C1 segment of cervical spinal cord (tissue), 14 donors: ENCODE results near the gene ASB13.
"Not testable (repeated sequence)": the region's sequence is repeated elsewhere in the genome, so short reads cannot be mapped to it uniquely, and the experiment has no call there.

Source experiments
- DNase-seq, 14 donors: peaks; one replicate each; lab custom pipeline; 2025; lab: John Stamatoyannopoulos, UW

ASB13 gene

DNA sequence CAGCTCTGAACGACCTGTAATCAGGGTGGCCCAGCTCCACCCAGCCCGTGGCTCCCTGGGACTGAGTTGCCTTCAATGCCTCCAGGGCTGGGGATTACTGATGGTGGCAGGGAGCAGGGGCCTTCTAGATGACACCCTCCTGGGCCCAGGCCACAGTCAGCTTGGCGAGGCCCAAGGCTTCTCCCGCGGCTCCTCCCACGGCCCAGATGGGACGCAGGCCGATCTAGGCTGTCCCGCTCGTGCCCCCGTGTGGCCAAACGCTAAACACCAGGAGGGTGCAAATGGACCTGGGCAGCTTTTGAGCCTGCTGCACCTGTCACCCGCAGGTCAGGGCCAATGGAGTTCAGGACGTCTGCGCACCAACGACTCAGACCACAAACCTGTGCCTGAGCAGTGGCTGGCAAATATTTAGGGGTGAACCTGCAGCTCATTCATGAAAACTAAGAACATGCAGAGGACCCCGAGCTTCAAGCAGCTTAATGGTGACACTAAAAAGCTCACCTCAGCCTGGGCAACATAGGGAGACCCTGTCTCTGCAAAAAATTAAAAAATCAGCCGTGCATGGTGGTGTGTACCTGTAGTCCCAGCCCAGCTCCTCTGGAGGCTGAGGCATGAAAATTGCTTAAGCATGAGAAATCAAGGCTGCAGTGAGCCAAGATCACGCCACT is 43.2 kb downstream of the ASB13 start:
- DNase-seq = peak in 13 of 14 donors; percentile 12 to 67 (median 40)

DNA sequence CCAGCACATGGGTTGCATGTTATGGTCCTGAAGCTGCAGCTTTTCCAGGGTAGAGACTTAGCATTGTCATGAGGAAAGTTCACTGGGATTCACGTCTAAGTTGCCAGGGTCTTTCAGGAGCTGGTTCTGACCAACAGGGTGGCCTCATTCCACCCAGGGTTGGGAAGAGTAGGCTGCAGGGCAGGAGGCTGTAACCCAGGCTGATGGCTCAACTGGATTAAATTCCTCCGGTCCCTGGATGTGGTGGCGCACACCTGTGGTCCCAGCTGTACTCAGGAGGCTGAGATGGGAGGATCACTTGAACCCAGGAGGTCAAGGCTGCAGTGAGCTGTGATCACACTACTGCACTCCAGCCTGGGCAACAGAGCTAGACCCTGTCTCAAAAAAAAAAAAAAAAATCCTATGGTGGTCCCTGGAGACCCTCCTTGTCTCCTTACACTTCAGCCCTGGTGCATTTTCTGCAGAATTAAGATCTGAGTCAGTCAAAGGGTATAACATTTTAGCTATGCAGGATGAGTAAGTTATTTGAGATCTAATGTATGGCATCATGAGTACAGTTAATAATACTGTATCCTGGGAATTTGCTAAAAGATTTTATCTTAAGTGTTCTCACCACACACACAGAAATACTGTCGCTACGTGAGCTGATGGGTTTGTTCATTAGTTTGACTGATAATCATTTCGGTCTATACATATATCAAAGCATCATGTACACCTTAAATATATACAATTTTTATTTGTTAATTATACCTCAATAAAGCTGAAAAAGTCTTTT is 44.0 kb downstream of the ASB13 start:
- DNase-seq = no peak

DNA sequence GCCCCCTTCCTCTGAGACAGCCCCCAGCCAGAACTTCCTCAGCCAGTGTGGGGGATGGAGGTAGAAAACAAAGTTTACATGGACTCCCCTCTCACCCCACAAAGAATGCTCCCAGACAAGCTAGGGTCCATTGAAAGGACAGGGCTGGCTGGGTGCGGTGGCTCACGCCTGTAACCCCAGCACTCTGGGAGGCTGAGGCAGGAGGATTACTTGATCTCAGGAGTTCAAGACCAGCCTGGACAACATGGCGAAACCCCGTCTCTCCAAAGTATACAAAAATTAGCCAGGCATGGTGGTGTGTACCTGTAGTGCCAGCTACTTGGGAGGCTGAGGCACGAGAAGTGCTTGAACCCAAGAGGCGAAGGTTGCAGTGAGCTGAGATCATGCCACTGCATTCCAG is 45.0 kb downstream of the ASB13 start:
- DNase-seq = not testable (repeated sequence)

DNA sequence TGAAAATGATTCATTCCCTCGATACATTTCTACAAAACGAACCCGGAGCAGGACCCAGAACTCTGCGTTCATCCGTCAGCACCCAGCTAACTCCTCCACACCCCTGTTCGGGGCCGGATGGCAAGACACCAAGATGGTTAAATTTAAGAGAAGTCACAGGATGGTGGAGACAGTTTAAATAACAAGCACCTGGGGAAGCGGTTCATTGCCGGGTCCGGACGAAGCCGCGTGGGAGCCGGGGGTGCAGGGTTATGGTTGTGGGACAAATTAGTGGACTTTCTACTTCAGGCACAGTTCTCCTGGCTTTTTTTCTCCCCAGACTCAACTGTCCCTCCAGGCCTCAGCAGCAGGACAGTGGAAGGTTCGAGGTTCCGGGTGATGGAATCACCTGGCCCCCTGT is 45.4 kb downstream of the ASB13 start:
- no peak for DNase-seq

DNA sequence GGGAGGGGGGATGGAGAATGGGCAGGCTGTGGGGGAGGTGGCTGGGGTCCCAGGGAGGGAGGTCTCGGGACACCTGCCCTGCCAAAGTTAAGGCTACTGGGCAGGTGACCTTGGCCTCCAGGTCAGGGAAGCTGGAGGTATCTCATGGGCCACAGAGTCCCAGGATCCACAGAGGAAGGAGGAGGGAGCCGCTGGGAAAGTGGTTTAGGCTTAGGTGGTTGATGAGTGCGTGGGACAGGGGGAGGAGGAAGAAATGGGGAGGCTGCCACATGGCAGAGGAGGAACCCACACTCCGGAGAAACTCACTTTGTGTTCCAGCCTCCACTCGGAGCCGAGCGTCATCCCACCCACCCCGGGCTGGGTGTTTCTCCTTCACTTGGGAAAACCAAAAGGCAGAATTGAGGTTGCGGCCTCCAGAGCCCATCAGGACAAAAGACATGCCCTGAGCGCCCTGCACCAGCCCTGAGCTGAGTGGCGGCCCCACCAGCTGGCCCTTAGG is 46.1 kb downstream of the ASB13 start:
- DNase-seq = no peak

DNA sequence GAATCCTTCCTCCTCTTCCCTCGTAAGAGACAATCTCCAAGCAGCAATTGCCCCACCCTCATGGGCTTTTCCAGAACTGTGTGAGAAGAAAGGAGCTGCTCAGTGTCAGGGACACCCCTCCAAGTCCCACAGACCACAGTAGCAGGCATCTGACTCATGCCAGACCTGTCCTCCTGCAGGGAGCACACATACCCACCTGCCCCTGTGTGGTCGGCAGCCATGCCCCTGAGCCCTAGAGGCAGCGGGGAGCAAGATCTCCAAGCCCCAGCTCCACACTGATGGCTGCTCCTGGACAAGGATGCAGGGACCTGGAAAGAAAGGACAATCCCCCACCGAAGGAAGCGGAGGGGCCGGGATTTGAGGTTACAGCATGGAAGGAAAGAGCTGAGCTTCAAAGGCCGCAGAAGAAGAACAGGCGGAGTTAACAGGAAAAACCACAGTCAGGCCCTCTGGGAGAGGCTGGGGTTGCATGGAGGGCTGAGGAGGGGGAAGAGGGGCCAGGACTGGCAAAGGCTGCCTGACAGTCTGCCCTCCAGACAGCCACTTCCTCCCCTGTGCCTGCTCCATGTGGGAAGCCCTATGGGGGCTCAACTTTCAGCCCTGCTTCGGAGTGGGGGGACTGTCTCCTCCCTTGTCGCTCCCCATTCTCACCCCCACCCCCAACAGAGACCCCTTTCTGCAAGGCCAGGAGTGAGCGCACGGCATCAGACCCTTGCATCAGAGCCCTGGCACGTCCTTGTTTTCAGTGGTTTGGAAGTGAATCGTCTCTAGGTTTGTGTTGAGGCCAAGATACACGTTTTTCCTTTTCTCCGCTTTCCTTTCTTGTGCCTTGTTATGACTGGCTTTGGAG is 46.8 kb downstream of the ASB13 start:
- no peak for DNase-seq

DNA sequence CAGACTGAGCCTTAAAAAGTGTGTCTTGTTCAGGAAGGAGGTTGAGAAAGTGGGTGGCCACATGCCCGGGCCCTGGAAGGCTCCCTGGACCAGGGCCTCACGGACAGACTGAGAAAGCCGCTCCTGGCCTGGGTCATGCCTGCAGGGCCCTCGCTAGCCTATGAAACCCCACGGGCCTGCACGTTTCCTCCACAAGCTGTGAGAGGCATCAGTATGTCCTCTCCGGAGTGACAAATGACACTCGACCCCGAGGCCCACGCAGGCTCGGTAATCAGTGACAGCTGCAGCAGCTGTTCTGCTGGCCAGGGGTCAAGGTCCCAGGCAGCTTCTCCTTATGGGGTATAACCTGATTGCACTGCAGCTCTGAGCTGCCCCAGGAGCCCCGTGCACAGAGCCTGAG is 47.6 kb downstream of the ASB13 start:
- peak in 1 of 14 donors; percentile 18 for DNase-seq

DNA sequence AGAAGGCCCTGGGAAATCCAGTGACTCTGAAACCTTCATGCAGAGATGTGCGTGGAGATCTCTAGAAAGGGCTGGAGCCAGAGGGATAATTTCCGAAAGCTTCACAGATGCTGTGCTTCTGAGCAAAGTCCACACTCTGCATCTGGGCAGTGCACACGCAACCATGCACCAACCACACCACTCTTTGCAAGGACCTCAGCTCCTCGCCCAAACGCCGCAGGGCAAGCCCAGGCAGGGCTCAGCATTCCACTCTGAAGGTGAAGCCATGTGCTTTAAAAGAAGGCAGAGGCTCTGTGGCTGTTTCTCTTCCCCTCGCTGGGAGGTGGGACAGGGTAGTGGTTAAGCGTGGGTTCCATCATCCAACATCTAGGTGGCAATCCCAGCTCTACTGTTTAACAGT is 48.4 kb downstream of the ASB13 start:
- DNase-seq = no peak

DNA sequence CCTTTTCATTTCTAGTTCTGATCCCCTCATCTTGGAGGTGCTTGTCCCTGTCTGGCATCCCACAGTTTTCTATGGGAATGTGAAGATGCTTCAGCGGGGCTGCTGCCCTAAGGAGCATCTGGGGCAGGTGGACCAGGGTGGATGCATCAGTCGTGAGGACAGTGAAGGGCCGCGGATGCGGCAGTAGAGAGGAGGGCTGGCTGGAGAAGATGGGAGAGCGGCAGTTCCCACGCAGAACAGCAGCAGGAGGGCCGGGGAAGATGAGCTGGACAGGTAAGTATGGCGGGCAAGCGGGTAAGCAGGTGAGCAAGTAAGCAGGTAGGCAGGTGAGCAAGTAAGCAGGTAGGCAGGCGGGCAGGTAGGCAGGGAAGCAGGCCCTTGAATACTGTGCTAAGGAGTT is 48.9 kb downstream of the ASB13 start:
- no peak for DNase-seq

DNA sequence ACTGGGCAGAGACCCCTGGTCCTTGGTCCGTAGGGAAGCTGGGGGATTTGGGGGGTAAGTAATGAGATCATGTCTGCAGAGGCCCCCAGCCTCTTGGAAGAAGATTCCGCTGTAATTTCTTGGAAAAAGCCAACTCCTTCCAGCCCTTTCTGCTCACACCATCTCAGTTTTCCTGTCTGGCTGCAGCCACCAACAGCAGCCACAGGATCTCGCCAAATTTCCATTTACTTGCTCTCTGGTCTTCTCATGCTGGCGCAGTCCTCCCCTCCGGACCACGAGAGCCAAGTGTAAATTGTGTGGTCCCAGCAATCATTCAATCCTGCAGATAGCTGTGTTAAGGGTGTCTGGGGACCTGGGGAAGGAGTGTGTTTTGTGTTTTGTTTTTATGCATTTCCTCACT is 49.6 kb downstream of the ASB13 start:
- DNase-seq = no peak

DNA sequence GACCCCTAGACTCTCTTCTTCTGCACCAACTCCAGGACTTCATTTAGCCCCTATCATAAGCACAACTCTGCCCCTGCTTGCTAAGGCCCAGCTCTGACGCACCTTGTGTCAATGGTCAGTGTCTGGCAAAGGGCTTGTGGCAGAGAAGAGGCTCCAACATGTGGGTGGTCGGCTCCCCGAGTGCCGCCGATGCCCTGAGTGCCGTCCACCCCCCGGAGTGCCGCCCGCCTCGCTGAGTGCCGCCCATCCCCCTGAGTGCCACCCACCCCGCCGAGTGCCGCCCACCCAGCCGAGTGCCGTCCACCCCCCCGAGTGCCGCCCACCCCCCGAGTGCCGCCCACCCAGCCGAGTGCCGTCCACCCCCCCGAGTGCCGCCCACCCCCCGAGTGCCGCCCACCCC is 50.3 kb downstream of the ASB13 start:
- DNase-seq = no peak

DNA sequence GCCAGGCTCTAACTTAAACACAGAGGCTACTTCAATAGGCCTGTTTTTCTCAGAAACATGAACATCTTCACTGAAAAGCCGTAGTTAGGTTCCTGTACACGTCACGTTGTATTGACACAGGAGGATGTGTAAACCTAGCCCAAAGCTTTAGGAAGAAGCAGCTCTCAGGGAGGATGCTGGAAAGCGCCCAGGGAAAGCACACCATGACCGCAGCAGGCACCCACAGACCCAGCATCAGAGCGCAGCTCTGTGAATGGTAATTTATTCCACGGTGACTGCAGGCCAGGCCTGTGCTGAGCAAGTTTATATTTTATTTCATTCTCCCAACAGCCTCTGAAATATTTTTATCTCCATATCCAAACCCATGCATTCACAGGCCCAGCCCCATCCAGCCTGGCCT is 51.1 kb downstream of the ASB13 start:
- DNase-seq = no peak

DNA sequence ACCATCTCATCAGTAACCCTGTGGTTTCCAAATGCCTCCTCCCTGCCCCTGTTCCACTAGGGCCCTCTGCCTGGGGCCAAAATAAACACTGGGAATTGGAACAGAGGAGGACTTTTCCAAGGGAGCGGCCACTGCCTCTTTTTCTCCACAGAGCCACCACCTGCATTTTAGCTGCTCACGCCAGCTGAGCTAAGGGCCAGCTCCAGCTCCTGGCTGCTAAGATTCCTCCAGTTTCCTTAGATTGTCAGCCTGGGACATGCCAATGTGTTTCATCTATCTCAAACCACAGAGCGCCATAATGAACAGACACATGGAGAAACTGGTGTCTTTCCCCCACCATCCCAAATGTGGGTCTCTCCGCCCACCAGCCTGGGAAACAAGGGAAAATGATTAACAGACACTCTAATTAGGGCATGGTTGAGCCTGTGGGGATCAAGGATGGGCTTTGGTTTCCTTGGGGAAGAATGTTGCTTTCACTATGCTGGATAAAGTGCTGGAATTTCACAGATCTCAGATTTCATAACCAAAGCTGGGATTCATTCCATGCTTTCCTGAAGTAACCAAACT is 52.2 kb downstream of the ASB13 start:
- DNase-seq = no peak

DNA sequence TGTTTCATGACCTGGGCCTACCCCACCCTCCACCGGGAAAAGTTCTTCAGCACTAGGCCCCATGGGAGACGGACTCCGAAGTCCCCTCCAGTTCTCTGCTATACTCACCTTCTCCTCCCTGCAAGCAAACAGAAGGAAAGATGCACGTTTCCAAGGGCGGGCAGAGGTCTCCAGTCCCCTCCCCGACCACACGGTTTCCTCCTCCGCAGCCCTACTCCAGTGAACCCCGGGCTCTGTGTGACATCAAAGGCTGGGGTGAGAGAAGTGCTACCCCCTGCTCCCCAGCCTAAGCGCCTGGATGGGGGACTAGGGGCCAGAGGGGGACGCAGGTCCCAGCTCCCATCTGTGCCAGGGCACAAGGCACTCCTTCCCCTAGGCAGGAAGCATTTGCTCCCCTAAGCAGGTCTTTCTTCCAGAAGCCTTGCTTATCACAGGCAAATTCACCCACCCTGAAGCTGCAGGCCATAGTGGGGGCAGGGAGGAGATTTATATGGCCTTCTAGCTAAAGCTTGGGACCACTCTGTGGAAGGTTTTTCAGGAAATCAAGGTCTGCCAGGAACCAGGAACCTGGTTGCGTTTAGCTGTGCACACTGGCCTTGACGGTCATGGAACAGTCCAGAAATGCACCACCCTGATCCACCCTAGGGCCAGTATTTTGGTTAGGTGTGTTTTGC is 52.8 kb downstream of the ASB13 start:
- DNase-seq = no peak

DNA sequence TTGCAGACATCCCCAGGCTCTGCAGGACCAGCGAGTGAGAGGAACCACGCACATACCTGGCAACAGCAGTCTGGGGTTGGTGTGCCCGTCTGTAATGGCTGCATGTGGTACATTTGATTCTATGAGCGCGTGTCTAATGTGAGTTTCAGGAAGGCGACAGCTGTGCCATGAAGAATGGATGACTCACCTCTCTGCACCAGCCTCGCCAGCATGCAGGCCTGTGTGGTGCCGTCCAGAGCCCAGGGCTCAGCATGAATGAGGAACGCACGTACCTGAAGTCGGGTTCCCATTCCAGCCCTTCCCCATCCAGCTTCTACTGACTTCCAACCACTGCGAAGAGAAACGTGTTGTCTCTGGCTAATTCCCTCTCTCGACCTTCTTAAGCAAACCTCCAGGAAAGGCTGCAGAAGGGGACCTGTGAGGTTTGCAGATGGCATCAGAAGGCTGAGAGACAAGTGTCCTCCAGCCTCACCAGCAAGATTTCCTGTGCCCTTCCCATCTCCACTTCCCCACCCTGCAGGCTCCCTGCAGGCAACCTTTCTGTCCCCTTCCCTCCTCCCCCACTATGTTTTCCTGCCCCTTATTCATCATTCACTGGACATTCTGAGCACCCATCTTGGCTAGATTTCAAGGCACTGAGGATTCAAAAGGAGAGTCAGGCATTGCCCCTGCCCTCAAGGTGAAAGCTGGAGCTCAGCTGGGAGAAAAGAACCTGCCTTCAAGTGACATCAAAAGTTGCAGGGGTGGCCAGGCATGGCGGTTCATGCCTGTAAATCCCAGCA is 54.3 kb downstream of the ASB13 start:
- no peak for DNase-seq

DNA sequence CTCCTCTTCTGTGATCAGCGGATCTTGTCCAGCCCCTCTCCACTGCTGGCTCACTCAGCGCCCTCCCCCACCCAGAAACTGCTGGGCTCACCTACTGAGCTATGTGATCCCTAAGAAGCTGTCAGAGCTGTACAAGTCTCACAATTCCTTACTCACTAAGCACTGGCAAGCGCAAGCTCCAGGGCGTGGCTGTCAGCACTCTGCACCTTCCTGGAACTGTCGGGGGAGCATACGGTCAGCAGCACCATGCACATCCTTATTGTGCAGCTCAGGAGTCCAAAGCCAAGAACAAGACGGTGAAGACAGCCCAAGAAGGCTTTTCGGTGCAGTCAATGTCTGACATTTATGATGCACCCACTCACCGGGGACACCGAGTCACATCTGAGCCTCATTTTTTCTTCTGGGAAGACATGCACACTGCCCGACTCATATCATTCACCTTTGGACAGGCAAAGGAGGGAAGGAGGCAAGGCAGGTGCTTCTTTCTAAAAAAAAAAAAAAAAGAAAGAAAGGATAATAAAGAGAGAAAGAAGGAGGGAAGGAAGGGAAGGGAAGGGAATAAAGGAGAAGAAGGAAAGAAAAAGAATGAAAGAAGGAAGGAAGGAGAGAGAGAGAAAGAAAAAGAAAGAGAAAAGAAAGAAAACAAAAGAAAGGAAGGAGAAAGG is 56.3 kb downstream of the ASB13 start:
- DNase-seq = no peak

DNA sequence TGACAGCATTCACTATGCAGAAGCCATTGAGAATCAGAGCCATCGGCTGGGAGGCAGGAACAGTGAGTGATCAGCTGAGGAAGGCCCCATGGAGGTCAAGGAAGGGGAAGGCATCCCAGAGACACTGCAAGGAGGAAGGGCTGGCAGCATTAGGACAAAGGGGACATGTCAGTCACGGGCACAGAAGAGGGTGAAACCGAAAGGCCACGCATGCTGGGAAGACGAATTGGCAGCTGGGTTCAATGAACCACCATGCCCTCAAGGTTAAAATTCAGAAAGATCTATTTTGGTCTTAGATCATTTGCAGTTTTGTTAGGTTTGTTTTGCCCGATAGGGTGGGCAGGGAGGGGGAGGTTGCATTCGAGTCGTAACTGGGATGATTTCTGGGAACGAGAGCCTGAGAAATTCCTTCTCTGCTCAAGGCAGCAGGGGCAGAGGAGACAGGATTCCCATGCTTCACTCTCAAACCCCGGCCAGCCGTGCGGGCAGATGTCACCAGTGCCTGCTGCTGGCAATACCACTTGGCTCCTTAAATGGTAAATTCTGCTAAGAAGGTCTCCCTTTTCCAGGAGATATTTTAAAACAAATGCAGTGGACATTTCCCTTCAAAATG is 57.7 kb downstream of the ASB13 start:
- DNase-seq = no peak

DNA sequence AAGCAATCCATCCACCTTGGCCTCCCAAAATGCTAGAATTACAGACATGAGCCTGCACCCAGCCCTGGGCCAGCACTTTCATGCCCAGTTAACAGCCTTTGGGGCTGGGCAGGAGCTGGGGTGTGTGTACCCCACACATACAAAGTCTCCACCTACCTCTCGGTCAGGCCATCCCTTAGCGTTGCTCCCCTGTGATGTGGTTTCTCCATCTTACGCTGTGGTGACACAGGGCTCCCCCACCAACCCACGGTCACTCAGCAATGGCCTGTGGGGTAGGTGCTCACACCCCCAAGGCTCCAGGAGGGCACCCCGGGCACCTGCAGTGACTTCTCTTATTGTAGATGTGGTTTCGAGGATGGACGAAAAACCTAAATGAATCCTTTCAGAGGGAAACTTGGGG is 58.8 kb downstream of the ASB13 start:
- DNase-seq = no peak

DNA sequence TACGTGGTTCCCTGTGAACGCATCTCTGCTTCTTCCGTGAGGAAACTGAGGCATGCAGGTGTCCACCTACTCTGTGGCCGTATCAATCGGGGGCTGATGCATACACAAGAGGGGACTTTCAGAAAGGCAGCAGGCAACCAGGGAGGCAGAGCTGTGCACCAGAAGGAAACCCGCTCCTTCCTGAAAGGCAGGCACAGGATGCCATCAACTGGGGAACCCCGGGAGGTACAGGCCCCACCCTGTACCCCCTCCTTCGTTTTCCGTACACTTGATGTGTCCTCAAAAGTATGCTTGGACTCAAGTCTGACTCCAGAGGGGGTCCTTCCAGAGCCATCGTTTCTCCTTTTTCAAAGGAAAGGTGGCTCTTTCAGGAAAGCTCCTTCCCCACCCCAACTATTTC is 59.5 kb downstream of the ASB13 start:
- no peak for DNase-seq

DNA sequence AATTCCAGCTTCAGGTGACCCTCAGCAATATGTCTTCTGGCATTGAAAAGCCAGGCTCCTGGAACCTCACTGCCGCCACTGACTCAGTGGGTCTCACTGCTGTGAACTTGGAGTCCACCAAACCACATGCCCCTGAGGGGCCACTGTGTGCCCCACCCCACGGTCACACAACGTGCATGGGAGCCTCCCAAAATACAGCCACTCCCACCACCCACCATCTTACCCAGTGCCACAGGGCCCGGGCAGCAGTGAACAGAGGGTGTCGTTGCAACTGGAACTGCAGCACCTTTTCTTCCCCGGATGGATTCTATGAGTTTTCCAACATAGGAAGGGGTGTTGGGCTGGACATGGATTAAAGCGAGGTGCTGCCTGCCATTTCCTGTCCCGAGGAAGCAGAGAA is 60.1 kb downstream of the ASB13 start:
- DNase-seq = no peak
